GM21360 (cell line): ENCODE data around the gene KLK6.

ENCODE experiments used
- ATAC-seq: cut with Tn5 transposase; IDR thresholded peaks from one replicate; pipeline ENCODE4 v1.9.1; 2021; ENCODE audit warnings: mild to moderate bottlenecking, moderate library complexity; ENCODE audit not compliant: unreplicated experiment

The KLK6 gene

GRCh38 chr19:50959731-50960500, 9.5 kb downstream of the KLK6 start:
- no peak for ATAC-seq

GRCh38 chr19:50957587-50957986, 11.8 kb downstream of the KLK6 start:
- no peak for ATAC-seq

GRCh38 chr19:50952910-50953309, 16.5 kb downstream of the KLK6 start, which contains the start of gene KLK5:
TSS of gene KLK5 (minus strand) at chr19:50953038. CDS start at chr19:50952657, 381 bp downstream.
- no peak for ATAC-seq

GRCh38 chr19:50949861-50950260, 19.5 kb downstream of the KLK6 start:
- ATAC-seq = no peak

- ATAC-seq = no peak
Observed at GRCh38 chr19:50947123-50947522, 22.3 kb downstream of the KLK6 start.

- no peak for ATAC-seq
Observed at GRCh38 chr19:50944795-50945194, 24.6 kb downstream of the KLK6 start.

GRCh38 chr19:50943074-50943828, 26.1 kb downstream of the KLK6 start:
- no peak for ATAC-seq

GRCh38 chr19:50939596-50939995, 29.8 kb downstream of the KLK6 start:
- no peak for ATAC-seq

- no peak for ATAC-seq
Observed at GRCh38 chr19:50933640-50934039, 35.8 kb downstream of the KLK6 start.

GRCh38 chr19:50932690-50933083, 36.7 kb downstream of the KLK6 start:
- ATAC-seq = no peak

- ATAC-seq = no peak
Observed at GRCh38 chr19:50932018-50932689, 37.2 kb downstream of the KLK6 start.

- no peak for ATAC-seq
Observed at GRCh38 chr19:50931023-50931422, 38.4 kb downstream of the KLK6 start.

GRCh38 chr19:50928831-50929230, 40.6 kb downstream of the KLK6 start:
- ATAC-seq = no peak

- no peak for ATAC-seq
Observed at GRCh38 chr19:50926144-50926543, 43.2 kb downstream of the KLK6 start.

- no peak for ATAC-seq
Observed at GRCh38 chr19:50925734-50926133, 43.7 kb downstream of the KLK6 start.

GRCh38 chr19:50924586-50924985, 44.8 kb downstream of the KLK6 start:
- ATAC-seq = no peak

GRCh38 chr19:50922317-50922853, 47.0 kb downstream of the KLK6 start:
- no peak for ATAC-seq

- ATAC-seq = no peak
Observed at GRCh38 chr19:50921426-50922316, 47.7 kb downstream of the KLK6 start.

GRCh38 chr19:50916069-50916468, 53.3 kb downstream of the KLK6 start:
- ATAC-seq = no peak
